ENCODE measurements around the gene VEPH1. TPM values are rescaled to one million over a fixed set of nuclear protein-coding genes. Genes with fewer than 3 reads are reported as not detected.
A peak's percentile ranks its signal among the peaks of the same experiment; 100 is the strongest.

VEPH1 gene
- polyA plus RNA-seq, 2 of the 4 experiments (the other 2 are of a cell fraction): 0.04 to 0.16 TPM

GRCh38 chr3:157311633-157312375 lies 191.4 kb downstream of the VEPH1 start:
- WGBS (ENCODE audit: missing lambda C conversion rate): 18% methylated on average over 2 of the region's 2 CpGs
- CTCF ChIA-PET: interaction anchor here (1.1 to 1.8 kb wide), 2 partner anchors 126 to 181 kb away, joined by 4 to 5 read pairs; no protein-coding TSS in a partner anchor
- Histone ChIP-seq H3K4me3 (no peak overlapping the region), H3K27ac (peak overlapping the region; percentile 51 to 67; a peak in 5 of 6 replicates), H3K4me2 (peak overlapping the region; percentile 40; the same call in 2 of the 3 replicates), H3K9me3 (no peaks in the 10 kb centered on the region), H3K4me1 (peaks cover 16% of the 10 kb centered on the region)
- no peak; the same call in 1 of the 2 replicates for TF ChIP-seq JUNB (IDR thresholded peaks at IDR 0.05)
- TF ChIP-seq ZC3H11A (IDR thresholded peaks at IDR 0.05): no peak
- TF ChIP-seq RFX5 (IDR thresholded peaks at IDR 0.05): no peak
- TF ChIP-seq, protein P1, sequence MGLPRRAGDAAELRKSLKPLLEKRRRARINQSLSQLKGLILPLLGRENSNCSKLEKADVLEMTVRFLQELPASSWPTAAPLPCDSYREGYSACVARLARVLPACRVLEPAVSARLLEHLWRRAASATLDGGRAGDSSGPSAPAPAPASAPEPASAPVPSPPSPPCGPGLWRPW (IDR thresholded peaks at IDR 0.05): no peak
- TF ChIP-seq, protein P2, sequence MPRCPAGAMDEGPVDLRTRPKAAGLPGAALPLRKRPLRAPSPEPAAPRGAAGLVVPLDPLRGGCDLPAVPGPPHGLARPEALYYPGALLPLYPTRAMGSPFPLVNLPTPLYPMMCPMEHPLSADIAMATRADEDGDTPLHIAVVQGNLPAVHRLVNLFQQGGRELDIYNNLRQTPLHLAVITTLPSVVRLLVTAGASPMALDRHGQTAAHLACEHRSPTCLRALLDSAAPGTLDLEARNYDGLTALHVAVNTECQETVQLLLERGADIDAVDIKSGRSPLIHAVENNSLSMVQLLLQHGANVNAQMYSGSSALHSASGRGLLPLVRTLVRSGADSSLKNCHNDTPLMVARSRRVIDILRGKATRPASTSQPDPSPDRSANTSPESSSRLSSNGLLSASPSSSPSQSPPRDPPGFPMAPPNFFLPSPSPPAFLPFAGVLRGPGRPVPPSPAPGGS (IDR thresholded peaks at IDR 0.05): 0 out of 3 replicates have a peak, but pooled peaks have one; percentile 42
- no peak for TF ChIP-seq HDAC2 (IDR thresholded peaks at IDR 0.05)
- TF ChIP-seq CEBPB (IDR thresholded peaks at IDR 0.05): peak; percentile 75 to 80; a peak in 3 of 4 replicates
- no peak for TF ChIP-seq EHF (CRISPR knock-in tag; IDR thresholded peaks at IDR 0.05)
- ATAC-seq (no peak), FAIRE-seq (no peak), DNase-seq (ENCODE audit: low read depth in 1 of 2, low spot score in 1 of 2) (no peak)
- POLR2A ChIA-PET: no interaction called here

DNA sequence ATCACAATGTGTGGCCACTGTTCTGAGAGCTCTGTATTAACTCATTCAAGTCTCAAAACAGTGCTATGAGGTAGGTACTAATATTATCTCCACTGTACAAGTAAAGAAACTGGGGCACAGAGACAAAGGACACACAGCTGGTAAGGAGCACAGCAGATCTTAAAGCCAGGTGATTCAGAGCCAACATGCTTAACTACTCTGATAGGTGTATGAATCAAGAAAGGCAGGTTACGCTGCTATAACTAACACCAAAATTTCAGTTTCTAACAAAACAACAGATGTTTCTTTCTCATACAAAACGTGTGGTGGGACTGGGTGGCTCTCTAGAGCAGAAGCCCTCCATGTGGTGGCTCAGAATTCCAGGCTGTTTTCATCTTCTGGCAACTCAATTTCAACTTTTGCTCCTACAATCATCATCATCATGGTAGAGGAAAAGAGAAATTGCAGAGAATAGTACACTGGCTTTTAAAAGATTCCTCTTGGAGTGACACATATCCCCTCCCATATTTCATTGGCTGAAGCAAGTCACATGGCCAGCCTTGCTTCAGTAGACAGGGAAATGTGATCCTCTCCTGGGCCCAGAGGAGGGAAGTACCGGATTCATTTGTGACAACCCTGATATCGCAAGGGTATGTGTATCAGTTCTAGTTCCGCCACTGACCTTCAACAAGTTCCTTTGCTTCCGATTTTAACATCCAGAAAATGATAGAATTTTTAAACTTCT lies 192.7 kb downstream of the VEPH1 start:
- Histone ChIP-seq H3K4me2 (no peak overlapping the region), H3K4me1 (peaks cover 16% of the 10 kb centered on the region), H3K9me3 (no peaks in the 10 kb centered on the region), H3K4me3 (no peak overlapping the region), H3K27ac (peak overlapping the region in 1 of 2 experiments; percentile 38; a peak in 2 of 6 replicates)
- POLR2A ChIA-PET: no interaction called here
- no peak for FAIRE-seq
- no peak for TF ChIP-seq RAD21 (conservative IDR thresholded peaks at IDR 0.05 in 1 of 2, IDR thresholded peaks at IDR 0.05 in 1 of 2)
- peak; percentile 17; the same call in 1 of the 2 replicates for TF ChIP-seq USF2 (IDR thresholded peaks at IDR 0.05)
- TF ChIP-seq RARB (CRISPR knock-in tag; IDR thresholded peaks at IDR 0.05): no peak
- TF ChIP-seq CHD4 (IDR thresholded peaks at IDR 0.05; ENCODE audit: borderline replicate concordance): no peak
- no peak for TF ChIP-seq MAFK (IDR thresholded peaks at IDR 0.05; ENCODE audit: partially characterized antibody)
- no peak for TF ChIP-seq CEBPB (IDR thresholded peaks at IDR 0.05)
- DNase-seq (ENCODE audit: low read depth in 1 of 2, low spot score in 1 of 2): peak in 1 of 2 experiments; percentile 4
- WGBS (ENCODE audit: missing lambda C conversion rate): 78% methylated on average over 6 of the region's 6 CpGs
- peak in 1 of 2 experiments; percentile 36; a peak in 1 of 6 replicates for ATAC-seq
- CTCF ChIA-PET: interaction anchor here (1.8 kb wide), 1 partner anchor 127 kb away, joined by 5 read pairs; no protein-coding TSS in a partner anchor

GRCh38 chr3:157306502-157306901 lies 196.7 kb downstream of the VEPH1 start:
- H3K4me2 ChIP-seq: no peak overlapping the region
- H3K4me3 ChIP-seq: no peak overlapping the region
- no peaks in the 10 kb centered on the region for H3K9me3 ChIP-seq
- H3K4me1 ChIP-seq: peaks cover 5% of the 10 kb centered on the region; the same call in 2 of the 3 replicates
- ATAC-seq (no peak), DNase-seq (ENCODE audit: low read depth in 1 of 2, low spot score in 1 of 2) (no peak), FAIRE-seq (no peak)
- H3K27ac ChIP-seq: no peak overlapping the region
- WGBS (ENCODE audit: missing lambda C conversion rate): 49% methylated on average over 2 of the region's 2 CpGs
- ChIA-PET CTCF (no interaction called here), POLR2A (no interaction called here)
- TF ChIP-seq POLR2A (IDR thresholded peaks at IDR 0.05; ENCODE audit: low read length) (no peak), ZSCAN20 (CRISPR knock-in tag; IDR thresholded peaks at IDR 0.05) (no peak), CHD4 (IDR thresholded peaks at IDR 0.05; ENCODE audit: borderline replicate concordance) (no peak), ATOH8 (CRISPR knock-in tag; IDR thresholded peaks at IDR 0.05; ENCODE audit: low read depth) (no peak), RNF2 (IDR thresholded peaks at IDR 0.05; ENCODE audit: borderline replicate concordance, low read depth) (no peak), PHF8 (IDR thresholded peaks at IDR 0.05; ENCODE audit: borderline replicate concordance, low read depth) (no peak), JUNB (IDR thresholded peaks at IDR 0.05) (no peak), HMGXB4 (CRISPR knock-in tag; IDR thresholded peaks at IDR 0.05; ENCODE audit: borderline replicate concordance) (no peak), NPAS2 (CRISPR knock-in tag; IDR thresholded peaks at IDR 0.05; ENCODE audit: borderline replicate concordance) (no peak), TP53 (CRISPR knock-in tag; IDR thresholded peaks at IDR 0.05) (no peak)
- TF ChIP-seq, protein P3, sequence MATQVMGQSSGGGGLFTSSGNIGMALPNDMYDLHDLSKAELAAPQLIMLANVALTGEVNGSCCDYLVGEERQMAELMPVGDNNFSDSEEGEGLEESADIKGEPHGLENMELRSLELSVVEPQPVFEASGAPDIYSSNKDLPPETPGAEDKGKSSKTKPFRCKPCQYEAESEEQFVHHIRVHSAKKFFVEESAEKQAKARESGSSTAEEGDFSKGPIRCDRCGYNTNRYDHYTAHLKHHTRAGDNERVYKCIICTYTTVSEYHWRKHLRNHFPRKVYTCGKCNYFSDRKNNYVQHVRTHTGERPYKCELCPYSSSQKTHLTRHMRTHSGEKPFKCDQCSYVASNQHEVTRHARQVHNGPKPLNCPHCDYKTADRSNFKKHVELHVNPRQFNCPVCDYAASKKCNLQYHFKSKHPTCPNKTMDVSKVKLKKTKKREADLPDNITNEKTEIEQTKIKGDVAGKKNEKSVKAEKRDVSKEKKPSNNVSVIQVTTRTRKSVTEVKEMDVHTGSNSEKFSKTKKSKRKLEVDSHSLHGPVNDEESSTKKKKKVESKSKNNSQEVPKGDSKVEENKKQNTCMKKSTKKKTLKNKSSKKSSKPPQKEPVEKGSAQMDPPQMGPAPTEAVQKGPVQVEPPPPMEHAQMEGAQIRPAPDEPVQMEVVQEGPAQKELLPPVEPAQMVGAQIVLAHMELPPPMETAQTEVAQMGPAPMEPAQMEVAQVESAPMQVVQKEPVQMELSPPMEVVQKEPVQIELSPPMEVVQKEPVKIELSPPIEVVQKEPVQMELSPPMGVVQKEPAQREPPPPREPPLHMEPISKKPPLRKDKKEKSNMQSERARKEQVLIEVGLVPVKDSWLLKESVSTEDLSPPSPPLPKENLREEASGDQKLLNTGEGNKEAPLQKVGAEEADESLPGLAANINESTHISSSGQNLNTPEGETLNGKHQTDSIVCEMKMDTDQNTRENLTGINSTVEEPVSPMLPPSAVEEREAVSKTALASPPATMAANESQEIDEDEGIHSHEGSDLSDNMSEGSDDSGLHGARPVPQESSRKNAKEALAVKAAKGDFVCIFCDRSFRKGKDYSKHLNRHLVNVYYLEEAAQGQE (IDR thresholded peaks at IDR 0.05): no peak

Data from A549 (cell line).